ENCODE data around the gene TMEM38B. TPM values are rescaled to one million over a fixed set of nuclear protein-coding genes. Genes with fewer than 3 reads are reported as not detected.
A peak's percentile ranks its signal among the peaks of the same experiment; 100 is the strongest.

Gene TMEM38B
- total and polyA plus RNA-seq, 7 donors, result 33.9 to 129 (median 69.8) TPM

DNA sequence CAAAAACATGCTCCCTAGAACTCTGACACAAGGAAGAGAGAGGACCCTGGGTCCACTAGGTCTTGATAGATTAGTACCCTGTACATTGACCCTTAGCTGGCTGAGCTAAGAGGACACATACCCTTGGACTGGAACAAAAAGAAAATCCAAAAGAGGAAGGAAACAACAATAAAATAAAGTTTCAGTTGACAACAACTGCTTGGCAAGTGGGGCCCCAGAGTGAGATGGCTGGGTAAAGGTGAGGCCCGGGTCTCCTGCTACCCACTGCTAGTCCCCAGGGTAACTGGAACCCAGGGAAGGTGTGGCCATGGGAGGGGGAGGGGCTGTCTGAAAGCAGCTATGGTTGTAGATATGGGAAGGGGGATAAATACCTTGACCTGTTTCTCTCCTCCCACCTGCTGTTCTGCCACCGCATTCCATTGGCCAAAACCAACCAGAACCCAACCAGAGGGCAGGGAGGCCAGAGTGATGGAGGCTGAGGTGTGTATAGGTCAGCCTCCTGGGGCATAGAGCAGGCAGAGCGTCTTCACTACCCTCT is 20.4 kb upstream of the TMEM38B start:
- H3K27me3 ChIP-seq (ENCODE audit: insufficient read depth in 3 of 3, low read length in 2 of 3), result no peaks in the 10 kb centered on the region
- ATAC-seq, result no peak
- 69 to 77% (median 75%) methylated on average over 3 of the region's 3 CpGs for WGBS, 3 donors
- intact Hi-C loops (cut with DNase I), result no loop called here
- H3K36me3 ChIP-seq (ENCODE audit: insufficient read depth in 1 of 2, low read depth in 1 of 2), result no peaks in the 10 kb centered on the region
- no peaks in the 10 kb centered on the region for H3K9me3 ChIP-seq
- H3K4me3 ChIP-seq, result no peak overlapping the region
- no peak overlapping the region for H3K27ac ChIP-seq
- DNase-seq, result no peak
- H3K4me1 ChIP-seq, result no peaks in the 10 kb centered on the region
- TF ChIP-seq CTCF (IDR thresholded peaks at IDR 0.05), result no peak

GRCh38 chr9:105676351-105676923 is 17.9 kb upstream of the TMEM38B start:
- Histone ChIP-seq H3K4me3 (no peak overlapping the region), H3K36me3 (ENCODE audit: insufficient read depth in 1 of 2, low read depth in 1 of 2) (no peaks in the 10 kb centered on the region), H3K27me3 (ENCODE audit: insufficient read depth in 3 of 3, low read length in 2 of 3) (no peaks in the 10 kb centered on the region), H3K4me1 (peaks cover 4% of the 10 kb centered on the region), H3K9me3 (no peaks in the 10 kb centered on the region), H3K27ac (no peak overlapping the region)
- no peak for TF ChIP-seq CTCF (IDR thresholded peaks at IDR 0.05)
- ATAC-seq, result no peak
- intact Hi-C loops (cut with DNase I), result no loop called here
- WGBS, 3 donors, result 72 to 82% (median 78%) methylated on average over 6 of the region's 6 CpGs
- no peak for DNase-seq

DNA sequence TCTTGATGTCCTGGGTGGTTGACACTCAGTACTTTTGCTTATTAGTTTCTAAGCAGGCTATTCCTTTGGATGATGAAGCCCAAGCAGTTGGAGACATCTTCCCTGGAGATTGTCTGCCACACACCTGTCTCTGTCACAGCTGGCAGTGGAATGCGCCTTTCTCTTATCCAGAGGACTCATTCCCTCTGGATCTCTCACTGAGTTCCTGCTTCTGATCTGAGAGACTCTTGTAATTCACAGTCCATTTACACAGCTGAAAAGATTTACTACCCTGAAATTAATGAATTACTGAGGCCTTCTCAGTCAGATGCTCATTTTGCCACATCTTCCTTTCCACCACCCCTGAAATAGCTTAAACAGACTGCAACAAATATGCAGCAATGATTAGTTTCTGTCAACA is 16.2 kb upstream of the TMEM38B start:
- 64 to 72% (median 71%) methylated on average over 1 of the region's 1 CpG for WGBS, 3 donors
- ATAC-seq (peak in 2 of 4 donors; percentile 36 to 41), DNase-seq (no peak)
- Histone ChIP-seq H3K4me1 (peaks cover 4% of the 10 kb centered on the region), H3K36me3 (ENCODE audit: insufficient read depth in 1 of 2, low read depth in 1 of 2) (no peaks in the 10 kb centered on the region), H3K27ac (no peak overlapping the region), H3K27me3 (ENCODE audit: insufficient read depth in 3 of 3, low read length in 2 of 3) (no peaks in the 10 kb centered on the region), H3K9me3 (no peaks in the 10 kb centered on the region), H3K4me3 (no peak overlapping the region)
- intact Hi-C loops (cut with DNase I), result no loop called here
- TF ChIP-seq CTCF (IDR thresholded peaks at IDR 0.05), result no peak

DNA sequence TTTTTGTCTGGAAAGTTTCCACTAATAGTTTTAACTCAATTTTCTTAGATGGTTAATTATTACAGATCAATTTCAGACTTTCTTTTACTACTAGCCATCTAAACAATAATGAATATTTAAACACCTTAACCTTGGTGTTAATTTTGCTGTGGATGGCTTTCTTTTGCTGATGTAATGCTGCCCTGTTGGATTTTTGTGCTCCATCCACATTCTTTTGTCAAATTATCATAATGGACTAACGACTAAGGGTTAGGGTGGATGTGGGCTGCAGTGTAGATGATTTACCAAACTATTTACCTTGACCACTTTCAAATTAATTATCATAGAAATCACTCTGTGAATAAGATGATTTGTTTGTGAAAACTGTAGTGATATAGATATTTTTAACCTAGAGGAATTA is 15.6 kb upstream of the TMEM38B start:
- H3K4me1 ChIP-seq, result peaks cover 7% of the 10 kb centered on the region
- no peak overlapping the region for H3K4me3 ChIP-seq
- ATAC-seq (no peak), DNase-seq (no peak)
- no peaks in the 10 kb centered on the region for H3K36me3 ChIP-seq (ENCODE audit: insufficient read depth in 1 of 2, low read depth in 1 of 2)
- 69 to 75% (median 71%) methylated on average over 1 of the region's 1 CpG for WGBS, 3 donors
- no peak for TF ChIP-seq CTCF (IDR thresholded peaks at IDR 0.05)
- H3K27ac ChIP-seq, result no peak overlapping the region
- no peaks in the 10 kb centered on the region for H3K9me3 ChIP-seq
- intact Hi-C loops (cut with DNase I), result no loop called here
- no peaks in the 10 kb centered on the region for H3K27me3 ChIP-seq (ENCODE audit: insufficient read depth in 3 of 3, low read length in 2 of 3)

All from psoas muscle (tissue), 8 donors.